ENCODE measurements around the gene LPAR6. TPM values are rescaled to one million over a fixed set of nuclear protein-coding genes. Genes with fewer than 3 reads are reported as not detected.

The LPAR6 gene
- 28.9 and 29.7 TPM in 2 replicates for total RNA-seq

DNA sequence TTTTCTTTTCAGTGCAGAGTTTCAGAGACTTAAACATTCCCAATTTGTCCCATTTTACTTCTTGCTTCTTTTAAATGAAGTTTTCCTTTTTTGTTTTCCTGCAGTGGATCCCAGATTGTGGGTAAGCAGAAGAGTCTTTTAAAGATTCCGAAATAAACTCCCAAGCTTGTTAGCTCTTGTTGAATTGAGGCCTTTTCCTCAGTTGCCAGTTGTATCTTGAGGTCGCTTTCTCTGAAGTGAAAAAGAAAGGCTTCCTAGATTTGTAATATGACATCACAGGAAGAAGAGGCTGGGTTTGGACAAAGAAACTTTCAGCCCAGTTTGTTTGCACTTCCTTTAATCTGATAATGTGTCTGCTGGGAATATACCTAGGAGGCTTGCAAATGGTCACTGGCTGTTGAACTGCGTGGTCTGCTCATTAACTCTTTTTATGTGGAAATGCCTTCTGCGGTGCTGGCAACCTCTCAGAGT lies at the start of gene LPAR6:
LPAR6 (minus strand) TSS at position 233 of the 471 bp plus-strand sequence. CDS start 690 bp downstream, outside the sequence.

Small RNA genes lying within 50 kb of the gene (small RNA-seq; reads per million reads assigned to genes)
- gene RF00017: not detected

Other genes with a start within 250 kb of the LPAR6 start
- gene ITM2B, start 179.9 kb downstream of the LPAR6 start, total RNA-seq: 250 and 251 TPM in 2 replicates
- 34.6 and 37.3 TPM in 2 replicates for gene RB1, start 109.4 kb downstream of the LPAR6 start, total RNA-seq
- 11.3 and 14.4 TPM in 2 replicates for gene RCBTB2, start 120.0 kb upstream of the LPAR6 start, total RNA-seq
- gene CYSLTR2, start 240.8 kb upstream of the LPAR6 start, total RNA-seq: 0.10 and 0.33 TPM in 2 replicates

Measured in vein endothelial cell (primary cell).